ENCODE measurements around the gene DCANP1. TPM values are rescaled to one million over a fixed set of nuclear protein-coding genes. Genes with fewer than 3 reads are reported as not detected.

DCANP1 gene
- total RNA-seq, 1 donor from 2014 or later, result not detected

- Mint-ChIP-seq H3K4me1 (ENCODE audit: low read depth) (no peaks in the 10 kb centered on the region), H3K9me3 (no peaks in the 10 kb centered on the region), H3K27ac (no peak overlapping the region), H3K4me3 (no peak overlapping the region), H3K27me3 (ENCODE audit: insufficient read depth) (peaks cover 2% of the 10 kb centered on the region), H3K36me3 (ENCODE audit: low read depth) (no peaks in the 10 kb centered on the region)
- intact Hi-C loops (cut with micrococcal nuclease), result no loop called here
- DNase-seq (ENCODE audit: low spot score), result no peak
These were observed 2.5 kb upstream of the DCANP1 start for GRCh38 chr5:135449644-135450043.

GRCh38 chr5:135448791-135449507 is 1.8 kb upstream of the DCANP1 start:
- no peak overlapping the region for H3K4me3 Mint-ChIP-seq
- H3K27ac Mint-ChIP-seq, result no peak overlapping the region
- H3K36me3 Mint-ChIP-seq (ENCODE audit: low read depth), result no peaks in the 10 kb centered on the region
- peaks cover 2% of the 10 kb centered on the region for H3K27me3 Mint-ChIP-seq (ENCODE audit: insufficient read depth)
- intact Hi-C loops (cut with micrococcal nuclease), result no loop called here
- no peak for DNase-seq (ENCODE audit: low spot score)
- no peaks in the 10 kb centered on the region for H3K4me1 Mint-ChIP-seq (ENCODE audit: low read depth)
- H3K9me3 Mint-ChIP-seq, result no peaks in the 10 kb centered on the region

GRCh38 chr5:135448071-135448739 is 1.1 kb upstream of the DCANP1 start:
- Mint-ChIP-seq H3K36me3 (ENCODE audit: low read depth) (no peaks in the 10 kb centered on the region), H3K27me3 (ENCODE audit: insufficient read depth) (peaks cover 2% of the 10 kb centered on the region), H3K27ac (no peak overlapping the region), H3K9me3 (no peaks in the 10 kb centered on the region), H3K4me1 (ENCODE audit: low read depth) (no peaks in the 10 kb centered on the region), H3K4me3 (no peak overlapping the region)
- no peak for DNase-seq (ENCODE audit: low spot score)
- intact Hi-C loops (cut with micrococcal nuclease), result no loop called here

- intact Hi-C loops (cut with micrococcal nuclease), result no loop called here
- H3K4me1 Mint-ChIP-seq (ENCODE audit: low read depth), result no peaks in the 10 kb centered on the region
- H3K4me3 Mint-ChIP-seq, result no peak overlapping the region
- H3K27ac Mint-ChIP-seq, result no peak overlapping the region
- H3K9me3 Mint-ChIP-seq, result no peaks in the 10 kb centered on the region
- peaks cover 2% of the 10 kb centered on the region for H3K27me3 Mint-ChIP-seq (ENCODE audit: insufficient read depth)
- no peaks in the 10 kb centered on the region for H3K36me3 Mint-ChIP-seq (ENCODE audit: low read depth)
- DNase-seq (ENCODE audit: low spot score), result no peak
These were observed 533 bp downstream of the DCANP1 start for GRCh38 chr5:135446615-135447014.

GRCh38 chr5:135446206-135446605 is 942 bp downstream of the DCANP1 start:
- intact Hi-C loops (cut with micrococcal nuclease), result no loop called here
- Mint-ChIP-seq H3K4me1 (ENCODE audit: low read depth) (no peaks in the 10 kb centered on the region), H3K9me3 (no peaks in the 10 kb centered on the region), H3K4me3 (no peak overlapping the region), H3K27me3 (ENCODE audit: insufficient read depth) (peaks cover 2% of the 10 kb centered on the region), H3K36me3 (ENCODE audit: low read depth) (no peaks in the 10 kb centered on the region), H3K27ac (no peak overlapping the region)
- no peak for DNase-seq (ENCODE audit: low spot score)

GRCh38 chr5:135445306-135445985 is 1.7 kb downstream of the DCANP1 start:
- Mint-ChIP-seq H3K4me3 (no peak overlapping the region), H3K4me1 (ENCODE audit: low read depth) (no peaks in the 10 kb centered on the region), H3K9me3 (no peaks in the 10 kb centered on the region), H3K36me3 (ENCODE audit: low read depth) (no peaks in the 10 kb centered on the region), H3K27ac (no peak overlapping the region), H3K27me3 (ENCODE audit: insufficient read depth) (peaks cover 2% of the 10 kb centered on the region)
- intact Hi-C loops (cut with micrococcal nuclease), result no loop called here
- DNase-seq (ENCODE audit: low spot score), result no peak

GRCh38 chr5:135444881-135445280 is 2.3 kb downstream of the DCANP1 start:
- no peak for DNase-seq (ENCODE audit: low spot score)
- H3K9me3 Mint-ChIP-seq, result no peaks in the 10 kb centered on the region
- intact Hi-C loops (cut with micrococcal nuclease), result no loop called here
- H3K27ac Mint-ChIP-seq, result no peak overlapping the region
- H3K4me3 Mint-ChIP-seq, result no peak overlapping the region
- no peaks in the 10 kb centered on the region for H3K36me3 Mint-ChIP-seq (ENCODE audit: low read depth)
- H3K27me3 Mint-ChIP-seq (ENCODE audit: insufficient read depth), result peaks cover 2% of the 10 kb centered on the region
- no peaks in the 10 kb centered on the region for H3K4me1 Mint-ChIP-seq (ENCODE audit: low read depth)

GRCh38 chr5:135444360-135444759 is 2.8 kb downstream of the DCANP1 start:
- Mint-ChIP-seq H3K27ac (no peak overlapping the region), H3K27me3 (ENCODE audit: insufficient read depth) (peaks cover 2% of the 10 kb centered on the region), H3K4me3 (no peak overlapping the region), H3K4me1 (ENCODE audit: low read depth) (no peaks in the 10 kb centered on the region), H3K36me3 (ENCODE audit: low read depth) (no peaks in the 10 kb centered on the region), H3K9me3 (no peaks in the 10 kb centered on the region)
- intact Hi-C loops (cut with micrococcal nuclease), result no loop called here
- DNase-seq (ENCODE audit: low spot score), result no peak

- H3K4me3 Mint-ChIP-seq, result no peak overlapping the region
- H3K27ac Mint-ChIP-seq, result no peak overlapping the region
- no peak for DNase-seq (ENCODE audit: low spot score)
- intact Hi-C loops (cut with micrococcal nuclease), result no loop called here
- H3K9me3 Mint-ChIP-seq, result no peaks in the 10 kb centered on the region
- H3K4me1 Mint-ChIP-seq (ENCODE audit: low read depth), result no peaks in the 10 kb centered on the region
- no peaks in the 10 kb centered on the region for H3K36me3 Mint-ChIP-seq (ENCODE audit: low read depth)
- peaks cover 2% of the 10 kb centered on the region for H3K27me3 Mint-ChIP-seq (ENCODE audit: insufficient read depth)
These were observed 3.8 kb downstream of the DCANP1 start for GRCh38 chr5:135443161-135443960.

GRCh38 chr5:135442431-135443160 is 4.6 kb downstream of the DCANP1 start:
- Mint-ChIP-seq H3K27me3 (ENCODE audit: insufficient read depth) (peaks cover 4% of the 10 kb centered on the region), H3K4me3 (no peak overlapping the region)
- DNase-seq (ENCODE audit: low spot score), result no peak

GRCh38 chr5:135441919-135442318 is 5.2 kb downstream of the DCANP1 start:
- no peak overlapping the region for H3K4me3 Mint-ChIP-seq

More at GRCh38 chr5:135442431-135443160, 4.6 kb downstream of the DCANP1 start:
- no peak overlapping the region for H3K27ac Mint-ChIP-seq
- intact Hi-C loops (cut with micrococcal nuclease), result no loop called here
- H3K36me3 Mint-ChIP-seq (ENCODE audit: low read depth), result no peaks in the 10 kb centered on the region
- no peaks in the 10 kb centered on the region for H3K4me1 Mint-ChIP-seq (ENCODE audit: low read depth)
- no peaks in the 10 kb centered on the region for H3K9me3 Mint-ChIP-seq

GRCh38 chr5:135441350-135441831 is 5.8 kb downstream of the DCANP1 start:
- Mint-ChIP-seq H3K9me3 (no peaks in the 10 kb centered on the region), H3K36me3 (ENCODE audit: low read depth) (no peaks in the 10 kb centered on the region), H3K27ac (no peak overlapping the region), H3K27me3 (ENCODE audit: insufficient read depth) (peaks cover 5% of the 10 kb centered on the region), H3K4me3 (no peak overlapping the region), H3K4me1 (ENCODE audit: low read depth) (no peaks in the 10 kb centered on the region)
- no peak for DNase-seq (ENCODE audit: low spot score)
- intact Hi-C loops (cut with micrococcal nuclease), result no loop called here

More at GRCh38 chr5:135441919-135442318, 5.2 kb downstream of the DCANP1 start:
- intact Hi-C loops (cut with micrococcal nuclease), result no loop called here
- Mint-ChIP-seq H3K36me3 (ENCODE audit: low read depth) (no peaks in the 10 kb centered on the region), H3K27ac (no peak overlapping the region), H3K4me1 (ENCODE audit: low read depth) (no peaks in the 10 kb centered on the region), H3K9me3 (no peaks in the 10 kb centered on the region), H3K27me3 (ENCODE audit: insufficient read depth) (peaks cover 5% of the 10 kb centered on the region)
- DNase-seq (ENCODE audit: low spot score), result no peak

Measured in activated T-helper 1 cell treated with anti-CD3 and anti-CD28 coated beads, Interleukin-12 subunit alpha, Interleukin-12 subunit beta, Interleukin-2, Interleukin-4 antibody, amounts not matched to agents 30 ng/mL and 10 ng/mL and 1 ng/mL, durations not matched to agents 14 hours and 24 hours and 36 hours (primary cell).